Caco-2 (cell line): ENCODE results near the gene SULT2B1. TPM values are rescaled to one million over a fixed set of nuclear protein-coding genes. Genes with fewer than 3 reads are reported as not detected.

Source experiments
- BruUV-seq: library from RNA; stranded (reverse); fragments of 400-500 nt; replicated peaks from 2 replicates; lab custom pipeline; 2021; lab: Mats Ljungman, UMichigan
- CTCF ChIA-PET: fragments of 300-600 bp; sonication (Branson Sonifier 250); formaldehyde crosslinking; loops from one replicate; lab custom pipeline; 2022; ENCODE audit warnings: antibody characterized with exemption; lab: Charles Lee
- POLR2A ChIA-PET: fragments of 300-600 bp; sonication (Branson Sonifier 250); formaldehyde crosslinking; loops from one replicate; lab custom pipeline; 2022; ENCODE audit warnings: antibody characterized with exemption; lab: Charles Lee
- DNase-seq, 2 experiments: peaks; one replicate each; pipeline versions ENCODE4 v3.0.0 to v3.0.0-alpha.2; 2020 to 2022
- H3K27me3 ChIP-seq: replicated peaks from 2 replicates; pipeline ENCODE4 v1.6.0; 2011; ENCODE audit warnings: low read length; ENCODE audit not compliant: control insufficient read depth, insufficient read depth
- H3K36me3 ChIP-seq: 2 replicates; pipeline ENCODE4 v1.5.1; 2011; ENCODE audit warnings: low read length; ENCODE audit not compliant: control insufficient read depth, insufficient read depth
- H3K4me1 ChIP-seq: fragments of 250-450 bp; sonication (Bioruptor Pico); 2 replicates; pipeline ENCODE4 v1.5.1; 2020; ENCODE audit warnings: mild to moderate bottlenecking
- H3K4me3 ChIP-seq: 2 replicates; pipeline ENCODE4 v1.5.1; 2011; ENCODE audit warnings: low read depth, mild to moderate bottlenecking, control low read depth, low read length
- H3K9me3 ChIP-seq: fragments of 250-450 bp; sonication (Bioruptor Pico); 2 replicates; pipeline ENCODE4 v1.5.1; 2020; ENCODE audit warnings: mild to moderate bottlenecking, moderate library complexity
- H3K27ac Mint-ChIP-seq: one replicate; pipeline ENCODE4 v1.8.0; 2022; ENCODE audit warnings: mixed read lengths; ENCODE audit not compliant: unreplicated experiment
- H3K27me3 Mint-ChIP-seq: one replicate; pipeline ENCODE4 v1.8.0; 2022; ENCODE audit warnings: mixed read lengths; ENCODE audit not compliant: insufficient read depth, unreplicated experiment
- H3K36me3 Mint-ChIP-seq: one replicate; pipeline ENCODE4 v1.8.0; 2022; ENCODE audit warnings: mild to moderate bottlenecking, mixed read lengths; ENCODE audit not compliant: insufficient read depth, unreplicated experiment
- H3K4me1 Mint-ChIP-seq: one replicate; pipeline ENCODE4 v1.8.0; 2022; ENCODE audit warnings: low read depth, mixed read lengths; ENCODE audit not compliant: unreplicated experiment
- H3K4me3 Mint-ChIP-seq: one replicate; pipeline ENCODE4 v1.8.0; 2022; ENCODE audit warnings: mild to moderate bottlenecking, moderate library complexity, mixed read lengths; ENCODE audit not compliant: unreplicated experiment
- H3K9me3 Mint-ChIP-seq: one replicate; pipeline ENCODE4 v1.8.0; 2022; ENCODE audit warnings: mixed read lengths; ENCODE audit not compliant: unreplicated experiment
- intact Hi-C: fragments of 100-400 bp; cut with micrococcal nuclease; formaldehyde crosslinking; loops from one replicate; pipeline ENCODE4 v1.10.0; 2022; ENCODE audit not compliant: unreplicated experiment
- total RNA-seq: library from RNA; stranded (reverse); gene quantifications from 2 replicates; pipeline ENCODE4 v1.2.3, GENCODE V29; 2022
- TF ChIP-seq, protein P1 (sequence below), 2 experiments: fragments of 200-600 bp in 1 of 2; IDR thresholded peaks; 1 replicate in 1 of 2; 2 replicates in 1 of 2; pipeline versions ENCODE4 v1.5.1 to v1.8.0; 2011 to 2022; ENCODE audit warnings: antibody characterized with exemption in 1 of 2, control low read depth in 1 of 2, inconsistent platforms in 1 of 2, low read depth in 1 of 2, low read length in 1 of 2, mild to moderate bottlenecking in 1 of 2, moderate library complexity in 1 of 2; ENCODE audit not compliant: insufficient read depth in 1 of 2, severe bottlenecking in 1 of 2, unreplicated experiment in 1 of 2

SULT2B1 gene
- total RNA-seq, 1 experiment from 2014 or later: 1.4 TPM

DNA sequence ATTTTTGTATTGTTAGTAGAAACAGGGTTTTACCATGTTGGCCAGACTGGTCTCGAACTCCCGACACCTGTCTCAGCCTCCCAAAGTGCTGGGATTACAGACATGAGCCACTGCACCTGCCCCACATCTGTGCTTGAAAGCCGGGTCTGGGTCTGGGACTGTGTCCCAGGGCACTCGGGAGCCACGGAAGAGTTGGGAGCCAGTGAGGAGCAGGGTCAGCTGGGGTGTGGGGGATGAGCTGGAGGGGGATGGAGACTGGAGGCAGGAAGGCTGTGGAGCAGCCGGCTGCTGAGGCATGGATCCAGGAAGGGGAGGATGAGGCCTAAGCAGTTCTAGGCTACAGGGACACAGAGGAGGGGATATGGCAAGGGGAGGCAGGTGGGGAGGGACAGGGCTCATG, 43.9 kb downstream of the SULT2B1 start:
- ChIA-PET CTCF (no interaction called here), POLR2A (no interaction called here)
- DNase-seq: no peak
- no peaks in the 10 kb centered on the region for H3K4me1 ChIP-seq
- no peaks in the 10 kb centered on the region for H3K9me3 ChIP-seq
- H3K27me3 ChIP-seq: no peaks in the 10 kb centered on the region
- Mint-ChIP-seq H3K4me1 (no peaks in the 10 kb centered on the region), H3K9me3 (no peaks in the 10 kb centered on the region), H3K27ac (no peak overlapping the region), H3K36me3 (no peaks in the 10 kb centered on the region), H3K27me3 (no peaks in the 10 kb centered on the region), H3K4me3 (no peak overlapping the region)
- H3K36me3 ChIP-seq: no peaks in the 10 kb centered on the region
- H3K4me3 ChIP-seq: no peak overlapping the region
- intact Hi-C loops: no loop called here
- TF ChIP-seq, protein P1, sequence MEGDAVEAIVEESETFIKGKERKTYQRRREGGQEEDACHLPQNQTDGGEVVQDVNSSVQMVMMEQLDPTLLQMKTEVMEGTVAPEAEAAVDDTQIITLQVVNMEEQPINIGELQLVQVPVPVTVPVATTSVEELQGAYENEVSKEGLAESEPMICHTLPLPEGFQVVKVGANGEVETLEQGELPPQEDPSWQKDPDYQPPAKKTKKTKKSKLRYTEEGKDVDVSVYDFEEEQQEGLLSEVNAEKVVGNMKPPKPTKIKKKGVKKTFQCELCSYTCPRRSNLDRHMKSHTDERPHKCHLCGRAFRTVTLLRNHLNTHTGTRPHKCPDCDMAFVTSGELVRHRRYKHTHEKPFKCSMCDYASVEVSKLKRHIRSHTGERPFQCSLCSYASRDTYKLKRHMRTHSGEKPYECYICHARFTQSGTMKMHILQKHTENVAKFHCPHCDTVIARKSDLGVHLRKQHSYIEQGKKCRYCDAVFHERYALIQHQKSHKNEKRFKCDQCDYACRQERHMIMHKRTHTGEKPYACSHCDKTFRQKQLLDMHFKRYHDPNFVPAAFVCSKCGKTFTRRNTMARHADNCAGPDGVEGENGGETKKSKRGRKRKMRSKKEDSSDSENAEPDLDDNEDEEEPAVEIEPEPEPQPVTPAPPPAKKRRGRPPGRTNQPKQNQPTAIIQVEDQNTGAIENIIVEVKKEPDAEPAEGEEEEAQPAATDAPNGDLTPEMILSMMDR (IDR thresholded peaks at IDR 0.05; ENCODE audit: insufficient read depth in 1 of 2, low read depth in 1 of 2, low read length in 1 of 2, severe bottlenecking in 1 of 2, unreplicated experiment in 1 of 2): no peak
- BruUV-seq: no TSS peak

DNA sequence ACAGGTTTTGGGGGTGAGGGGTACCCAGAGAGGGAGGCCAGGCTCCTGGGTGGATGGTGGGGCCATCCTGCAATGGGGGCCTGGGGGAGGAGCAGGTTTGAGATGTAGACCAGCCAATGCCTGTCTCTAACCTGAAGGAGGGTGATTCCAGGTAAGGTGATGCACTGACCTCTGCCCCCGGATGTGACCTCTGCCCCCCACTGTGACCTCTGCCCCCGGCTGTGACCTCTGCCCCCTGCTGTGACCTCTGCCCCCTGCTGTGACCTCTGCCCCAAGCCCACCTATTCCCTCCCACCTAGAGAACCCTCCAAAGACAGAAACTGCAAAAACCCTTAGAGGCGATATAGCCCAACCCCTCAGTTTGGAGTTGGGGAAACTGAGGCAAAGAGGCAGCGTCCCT, 44.3 kb downstream of the SULT2B1 start:
- CTCF ChIA-PET: no interaction called here
- Mint-ChIP-seq H3K4me1 (no peaks in the 10 kb centered on the region), H3K4me3 (no peak overlapping the region), H3K36me3 (no peaks in the 10 kb centered on the region), H3K27me3 (no peaks in the 10 kb centered on the region), H3K27ac (no peak overlapping the region), H3K9me3 (no peaks in the 10 kb centered on the region)
- TF ChIP-seq, protein P1 (IDR thresholded peaks at IDR 0.05; ENCODE audit: insufficient read depth in 1 of 2, low read depth in 1 of 2, low read length in 1 of 2, severe bottlenecking in 1 of 2, unreplicated experiment in 1 of 2): no peak
- Histone ChIP-seq H3K4me3 (no peak overlapping the region), H3K4me1 (no peaks in the 10 kb centered on the region), H3K9me3 (no peaks in the 10 kb centered on the region), H3K27me3 (no peaks in the 10 kb centered on the region), H3K36me3 (no peaks in the 10 kb centered on the region)
- POLR2A ChIA-PET: no interaction called here
- intact Hi-C loops: no loop called here
- BruUV-seq: no TSS peak
- DNase-seq: no peak

DNA sequence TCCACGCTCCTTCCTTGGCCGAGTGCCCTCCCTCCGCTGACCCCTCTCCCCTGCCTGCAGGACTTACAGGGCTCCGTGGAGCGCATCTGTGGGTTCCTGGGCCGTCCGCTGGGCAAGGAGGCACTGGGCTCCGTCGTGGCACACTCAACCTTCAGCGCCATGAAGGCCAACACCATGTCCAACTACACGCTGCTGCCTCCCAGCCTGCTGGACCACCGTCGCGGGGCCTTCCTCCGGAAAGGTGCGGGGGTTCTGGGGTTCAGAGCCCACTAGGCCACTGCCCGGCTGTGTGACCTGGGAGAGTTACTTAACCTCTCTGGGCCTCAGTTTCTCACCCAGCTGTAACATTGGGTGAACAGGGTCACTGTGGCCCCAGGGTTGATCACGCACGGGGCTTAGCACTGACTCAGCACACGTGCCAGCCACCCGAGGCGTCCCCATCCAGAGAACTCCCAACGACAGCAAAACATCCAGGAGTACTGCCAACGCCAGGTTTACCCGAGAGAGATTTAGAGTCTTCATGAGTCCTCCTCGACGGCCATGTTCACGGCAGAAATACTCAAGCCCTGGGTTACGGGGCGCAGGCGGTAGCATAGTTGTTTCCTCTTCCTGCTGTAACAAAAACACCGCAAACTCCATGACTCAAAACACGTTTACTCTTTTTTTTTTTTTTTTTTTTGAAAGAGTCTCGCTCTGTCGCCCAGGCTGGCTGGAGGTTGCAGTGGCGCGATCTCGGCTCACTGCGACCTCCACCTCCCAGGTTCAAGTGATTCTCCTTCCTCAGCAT, 44.9 kb downstream of the SULT2B1 start:
- Histone ChIP-seq H3K36me3 (no peaks in the 10 kb centered on the region), H3K4me1 (peaks cover 2% of the 10 kb centered on the region), H3K9me3 (no peaks in the 10 kb centered on the region), H3K4me3 (no peak overlapping the region), H3K27me3 (no peaks in the 10 kb centered on the region)
- DNase-seq: no peak
- H3K9me3 Mint-ChIP-seq: no peaks in the 10 kb centered on the region
- H3K27me3 Mint-ChIP-seq: no peaks in the 10 kb centered on the region
- no peak overlapping the region for H3K4me3 Mint-ChIP-seq
- TF ChIP-seq, protein P1 (IDR thresholded peaks at IDR 0.05; ENCODE audit: insufficient read depth in 1 of 2, low read depth in 1 of 2, low read length in 1 of 2, severe bottlenecking in 1 of 2, unreplicated experiment in 1 of 2): no peak
- CTCF ChIA-PET: no interaction called here
- peaks cover 5% of the 10 kb centered on the region for H3K36me3 Mint-ChIP-seq
- no TSS peak for BruUV-seq
- POLR2A ChIA-PET: no interaction called here
- H3K27ac Mint-ChIP-seq: no peak overlapping the region
- intact Hi-C loops: no loop called here
- H3K4me1 Mint-ChIP-seq: peaks cover 2% of the 10 kb centered on the region
